ENCODE measurements around the gene ZNF846. TPM values are rescaled to one million over a fixed set of nuclear protein-coding genes. Genes with fewer than 3 reads are reported as not detected.
"Not testable (repeated sequence)": the region's sequence is repeated elsewhere in the genome, so short reads cannot be mapped to it uniquely, and the experiment has no call there.

ZNF846 gene
- polyA plus RNA-seq, 1 of the 3 experiments (the other 2 are of a cell fraction), result 6.7 TPM

DNA sequence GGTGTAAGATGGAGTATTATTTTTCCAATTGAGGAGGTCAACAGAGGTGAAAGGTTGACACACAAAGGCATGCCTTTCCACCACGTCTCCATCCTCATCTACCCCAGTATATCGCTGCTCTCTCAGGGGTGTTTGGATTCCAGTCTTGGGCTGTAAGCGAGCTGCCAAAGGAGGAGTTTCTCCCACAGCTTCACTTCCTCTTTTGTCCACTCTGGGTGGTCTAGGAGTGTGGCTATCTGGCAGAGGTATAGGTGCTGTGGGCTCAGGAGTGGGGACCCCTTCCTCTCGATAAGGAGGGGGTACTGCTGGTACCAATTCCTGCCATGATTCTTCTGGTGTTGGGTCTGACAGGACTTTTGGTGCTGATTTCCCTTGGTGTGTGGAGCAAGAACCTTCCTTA is 39.4 kb downstream of the ZNF846 start:
- H3K36me3 ChIP-seq (replicated peaks in 1 of 2; ENCODE audit: control insufficient read depth in 1 of 2, insufficient read depth in 2 of 2, low read length in 1 of 2), result no peaks in the 10 kb centered on the region
- H3K4me1 ChIP-seq (ENCODE audit: control insufficient read depth in 1 of 2, insufficient read depth in 2 of 2, low read depth in 1 of 2, low read length in 1 of 2), result no peaks in the 10 kb centered on the region
- no peak overlapping the region for H3K4me3 ChIP-seq (ENCODE audit: low read depth in 2 of 2, low read length in 1 of 2)
- no peak for DNase-seq
- H2AFZ ChIP-seq (ENCODE audit: low read depth), result no peak overlapping the region
- no peaks in the 10 kb centered on the region for H3F3A ChIP-seq (replicated peaks; ENCODE audit: insufficient read depth)
- ChIA-PET CTCF (interaction anchor here (0.6 kb wide), 1 partner anchor 937 kb away, joined by 3 read pairs; no protein-coding TSS in a partner anchor), POLR2A (no interaction called here)
- no peak overlapping the region for H3K4me2 ChIP-seq
- no peaks in the 10 kb centered on the region; the same call in 1 of the 2 replicates for H3K27me3 ChIP-seq (ENCODE audit: insufficient read depth)
- H3K9me3 ChIP-seq, result no peaks in the 10 kb centered on the region
- TF ChIP-seq NFIC (IDR thresholded peaks at IDR 0.05; ENCODE audit: borderline replicate concordance) (no peak), CHD2 (IDR thresholded peaks at IDR 0.05; ENCODE audit: low read length, partially characterized antibody) (no peak), FOXM1 (IDR thresholded peaks at IDR 0.05; ENCODE audit: low read depth) (no peak), SMC3 (IDR thresholded peaks at IDR 0.05; ENCODE audit: low read depth, low read length) (no peak), ELF1 (IDR thresholded peaks at IDR 0.05) (no peak), TEAD4 (IDR thresholded peaks at IDR 0.05; ENCODE audit: borderline replicate concordance, insufficient read depth) (no peak), MXI1 (IDR thresholded peaks at IDR 0.05; ENCODE audit: low read depth, low read length) (no peak), JUND (IDR thresholded peaks at IDR 0.05) (no peak), NRF1 (IDR thresholded peaks at IDR 0.05; ENCODE audit: low read depth, low read length) (no peak)
- TF ChIP-seq, protein P1, sequence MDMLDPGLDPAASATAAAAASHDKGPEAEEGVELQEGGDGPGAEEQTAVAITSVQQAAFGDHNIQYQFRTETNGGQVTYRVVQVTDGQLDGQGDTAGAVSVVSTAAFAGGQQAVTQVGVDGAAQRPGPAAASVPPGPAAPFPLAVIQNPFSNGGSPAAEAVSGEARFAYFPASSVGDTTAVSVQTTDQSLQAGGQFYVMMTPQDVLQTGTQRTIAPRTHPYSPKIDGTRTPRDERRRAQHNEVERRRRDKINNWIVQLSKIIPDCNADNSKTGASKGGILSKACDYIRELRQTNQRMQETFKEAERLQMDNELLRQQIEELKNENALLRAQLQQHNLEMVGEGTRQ (IDR thresholded peaks at IDR 0.05; ENCODE audit: borderline replicate concordance, low read depth, low read length), result no peak
- TF ChIP-seq, protein P2, sequence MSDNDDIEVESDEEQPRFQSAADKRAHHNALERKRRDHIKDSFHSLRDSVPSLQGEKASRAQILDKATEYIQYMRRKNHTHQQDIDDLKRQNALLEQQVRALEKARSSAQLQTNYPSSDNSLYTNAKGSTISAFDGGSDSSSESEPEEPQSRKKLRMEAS (IDR thresholded peaks at IDR 0.05; ENCODE audit: low read depth), result no peak
- H4K20me1 ChIP-seq (ENCODE audit: insufficient read depth), result no peaks in the 10 kb centered on the region
- no peaks in the 10 kb centered on the region for H3K79me2 ChIP-seq (ENCODE audit: insufficient read depth)
- H3K9me2 ChIP-seq, result no peaks in the 10 kb centered on the region
- no peak overlapping the region for H3K27ac ChIP-seq (ENCODE audit: low read depth in 2 of 2, low read length in 1 of 2)
- no peak overlapping the region for H3K9ac ChIP-seq
- 6% methylated on average over 4 of the region's 4 CpGs for WGBS (ENCODE audit: low lambda C conversion rate)

GRCh38 chr19:9727644-9728043 is 40.9 kb downstream of the ZNF846 start:
- Histone ChIP-seq H3F3A (replicated peaks; ENCODE audit: insufficient read depth) (no peaks in the 10 kb centered on the region), H3K4me3 (ENCODE audit: low read depth in 2 of 2, low read length in 1 of 2) (no peak overlapping the region), H3K36me3 (replicated peaks in 1 of 2; ENCODE audit: control insufficient read depth in 1 of 2, insufficient read depth in 2 of 2, low read length in 1 of 2) (no peaks in the 10 kb centered on the region), H2AFZ (ENCODE audit: low read depth) (no peak overlapping the region), H3K9me2 (no peaks in the 10 kb centered on the region), H3K9me3 (no peaks in the 10 kb centered on the region), H3K79me2 (ENCODE audit: insufficient read depth) (no peaks in the 10 kb centered on the region), H3K27ac (ENCODE audit: low read depth in 2 of 2, low read length in 1 of 2) (no peak overlapping the region), H4K20me1 (ENCODE audit: insufficient read depth) (no peaks in the 10 kb centered on the region), H3K9ac (no peak overlapping the region), H3K4me2 (no peak overlapping the region), H3K27me3 (ENCODE audit: insufficient read depth) (no peaks in the 10 kb centered on the region; the same call in 1 of the 2 replicates), H3K4me1 (ENCODE audit: control insufficient read depth in 1 of 2, insufficient read depth in 2 of 2, low read depth in 1 of 2, low read length in 1 of 2) (no peaks in the 10 kb centered on the region)
- ChIA-PET POLR2A (no interaction called here), CTCF (no interaction called here)
- DNase-seq, result no peak
- 5% methylated on average over 3 of the region's 3 CpGs for WGBS (ENCODE audit: low lambda C conversion rate)
- TF ChIP-seq YY1 (IDR thresholded peaks at IDR 0.05; ENCODE audit: low read depth) (no peak), FOXJ3 (CRISPR knock-in tag; IDR thresholded peaks at IDR 0.05) (no peak)

- H3K36me3 ChIP-seq (replicated peaks in 1 of 2; ENCODE audit: control insufficient read depth in 1 of 2, insufficient read depth in 2 of 2, low read length in 1 of 2); H3K27me3 ChIP-seq (ENCODE audit: insufficient read depth); H3K4me1 ChIP-seq (ENCODE audit: control insufficient read depth in 1 of 2, insufficient read depth in 2 of 2, low read depth in 1 of 2, low read length in 1 of 2); H3K79me2 ChIP-seq (ENCODE audit: insufficient read depth); H3F3A ChIP-seq (replicated peaks; ENCODE audit: insufficient read depth); H3K9me2 ChIP-seq; H3K9ac ChIP-seq; CTCF ChIA-PET; POLR2A ChIA-PET; H3K4me3 ChIP-seq (ENCODE audit: low read depth in 2 of 2, low read length in 1 of 2); H2AFZ ChIP-seq (ENCODE audit: low read depth); H3K4me2 ChIP-seq; H3K9me3 ChIP-seq; DNase-seq; H4K20me1 ChIP-seq (ENCODE audit: insufficient read depth); H3K27ac ChIP-seq (ENCODE audit: low read depth in 2 of 2, low read length in 1 of 2): not testable (repeated sequence)
- 30% methylated on average over 12 of the region's 13 CpGs for WGBS (ENCODE audit: low lambda C conversion rate)
Observed at GRCh38 chr19:9725508-9726201, 42.9 kb downstream of the ZNF846 start.

All from SK-N-SH (cell line).